Transverse colon (tissue), 4 donors: Measurements from ENCODE around the gene CEBPZ. TPM values are rescaled to one million over a fixed set of nuclear protein-coding genes. Genes with fewer than 3 reads are reported as not detected.
"Not testable (repeated sequence)": the region's sequence is repeated elsewhere in the genome, so short reads cannot be mapped to it uniquely, and the experiment has no call there.

Source experiments
- DNase-seq: peaks from one replicate; pipeline ENCODE4 v3.0.0-alpha.2; 2019
- H3K27ac ChIP-seq, 4 donors: fragments of 200-600 bp; sonication (generic); 2 replicates each; pipeline ENCODE4 v1.5.1; 2016 to 2018; ENCODE audit warnings: inconsistent platforms in 4 of 4
- H3K27me3 ChIP-seq: fragments of 200-600 bp; sonication (generic); 2 replicates; pipeline ENCODE4 v1.5.1; 2017; ENCODE audit warnings: inconsistent platforms
- H3K36me3 ChIP-seq, 4 donors: fragments of 200-600 bp; sonication (generic); 2 replicates each; pipeline ENCODE4 v1.5.1; 2017 to 2019; ENCODE audit warnings: inconsistent platforms in 4 of 4
- H3K4me1 ChIP-seq, 4 donors: fragments of 200-600 bp; sonication (generic); 2 replicates each; pipeline ENCODE4 v1.5.1; 2017 to 2020; ENCODE audit warnings: inconsistent platforms in 4 of 4
- H3K4me3 ChIP-seq, 4 donors: fragments of 200-600 bp; sonication (generic); 1 replicate in 1 of 4; 2 replicates in 3 of 4; pipeline versions ENCODE4 v1.5.1 to v1.6.1; 2017 to 2019; ENCODE audit warnings: inconsistent platforms in 4 of 4
- H3K9me3 ChIP-seq, 2 donors: fragments of 200-600 bp; sonication (generic); 2 replicates each; pipeline ENCODE4 v1.5.1; 2017 to 2019; ENCODE audit warnings: inconsistent platforms in 2 of 2
- CTCF ChIP-seq, 5 experiments: fragments of 200-600 bp in 3 of 5; fragments of 450-650 bp in 2 of 5; sonication (generic) in 3 of 5; IDR thresholded peaks; 1 replicate in 2 of 5; 2 replicates in 3 of 5; pipeline ENCODE4 v1.5.1; 2016 to 2017; ENCODE audit warnings: antibody characterized with exemption in 5 of 5, inconsistent platforms in 3 of 5, mild to moderate bottlenecking in 2 of 5, moderate library complexity in 1 of 5
- EP300 ChIP-seq: sonication (generic); formaldehyde crosslinking; IDR thresholded peaks from one replicate; pipeline ENCODE4 v1.6.1; 2017; ENCODE audit warnings: antibody characterized with exemption, low read depth
- POLR2A ChIP-seq: fragments of 450-650 bp; IDR thresholded peaks from one replicate; pipeline ENCODE4 v1.6.1; 2016; ENCODE audit warnings: antibody characterized with exemption, mild to moderate bottlenecking, moderate library complexity
- POLR2AphosphoS5 ChIP-seq, 3 donors: sonication (generic); formaldehyde crosslinking; IDR thresholded peaks; one replicate each; pipeline ENCODE4 v1.6.1; 2016; ENCODE audit warnings: antibody characterized with exemption in 3 of 3
- WGBS, 2 donors: methylation state at CpG; one replicate each; pipeline ENCODE4 v1.1.5; 2018; ENCODE audit warnings: low coverage in 1 of 2; 5-methylcytosine and 5-hydroxymethylcytosine counted together
- in situ Hi-C, 4 donors: fragments of 200-750 bp; cut with MboI; loops; one replicate each; pipeline versions ENCODE4 v1.15.0 to v1.15.1; 2017; ENCODE audit warnings: low sequenced_read_pairs in 3 of 4, low pct_ligation_motif_present in 1 of 4, low pct_unique_long_range_greater_than_20kb in 1 of 4
- intact Hi-C: fragments of 100-400 bp; cut with DNase I; formaldehyde crosslinking; loops from one replicate; pipeline ENCODE4 v1.15.1; 2023; ENCODE audit warnings: low total_unique reads
- total RNA-seq, 4 donors: library from RNA; depleted of rRNA; stranded (reverse); fragments of >200 nt; gene quantifications; one replicate each; pipeline ENCODE4 v1.1.0, GENCODE V29; 2016

The CEBPZ gene
- total RNA-seq, 4 donors from 2014 or later, result 9.4 to 235 (median 33.7) TPM

- no peak for DNase-seq
- Histone ChIP-seq H3K4me3 (no peak overlapping the region), H3K27ac (no peak overlapping the region), H3K4me1 (no peaks in the 10 kb centered on the region), H3K36me3 (peaks cover 0 to 97% (median 37%) of the 10 kb centered on the region in 4 donors), H3K27me3 (no peaks in the 10 kb centered on the region), H3K9me3 (peaks cover 17 to 22% of the 10 kb centered on the region in 2 donors)
- TF ChIP-seq POLR2AphosphoS5 (IDR thresholded peaks at IDR 0.05), result no peak
- no peak for TF ChIP-seq POLR2A
- no peak for TF ChIP-seq EP300
- TF ChIP-seq CTCF (IDR thresholded peaks at IDR 0.05), result no peak
- 95 to 98% methylated on average over 5 of the region's 5 CpGs for WGBS, 2 donors
- in situ Hi-C loops, result no loop called here
- intact Hi-C loops, result no loop called here
Observed at GRCh38 chr2:37205689-37206341, 25.6 kb downstream of the CEBPZ start.

GRCh38 chr2:37205071-37205661, 26.2 kb downstream of the CEBPZ start:
- H3K36me3 ChIP-seq, result peaks cover 0 to 98% (median 34%) of the 10 kb centered on the region in 4 donors

GRCh38 chr2:37203708-37204107, 27.7 kb downstream of the CEBPZ start:
- no peak for TF ChIP-seq POLR2A
- no peak for TF ChIP-seq EP300
- no peak for TF ChIP-seq CTCF (IDR thresholded peaks at IDR 0.05)
- TF ChIP-seq POLR2AphosphoS5 (IDR thresholded peaks at IDR 0.05), result no peak
- 88 to 93% methylated on average over 2 of the region's 2 CpGs for WGBS, 2 donors

More at GRCh38 chr2:37205071-37205661, 26.2 kb downstream of the CEBPZ start:
- intact Hi-C loops, H3K4me3 ChIP-seq, H3K27ac ChIP-seq, in situ Hi-C loops, DNase-seq, H3K4me1 ChIP-seq, H3K27me3 ChIP-seq: not testable (repeated sequence)
- 88 to 93% methylated on average over 6 to 8 of the region's 8 CpGs for WGBS, 2 donors
- H3K9me3 ChIP-seq, result peaks cover 17 to 22% of the 10 kb centered on the region in 2 donors

GRCh38 chr2:37201766-37202165, 29.6 kb downstream of the CEBPZ start:
- Histone ChIP-seq H3K27ac (no peak overlapping the region), H3K9me3 (peaks cover 0 to 11% of the 10 kb centered on the region in 2 donors), H3K4me3 (no peak overlapping the region), H3K27me3 (no peaks in the 10 kb centered on the region), H3K4me1 (peaks cover 6 to 20% (median 12%) of the 10 kb centered on the region in 4 donors), H3K36me3 (peaks cover 0 to 67% (median 21%) of the 10 kb centered on the region in 4 donors)
- TF ChIP-seq POLR2A (no peak), EP300 (no peak), CTCF (IDR thresholded peaks at IDR 0.05) (no peak), POLR2AphosphoS5 (IDR thresholded peaks at IDR 0.05) (no peak)
- intact Hi-C loops, result no loop called here
- in situ Hi-C loops, result no loop called here
- no peak for DNase-seq
- WGBS, 2 donors, result 78 to 100% methylated on average over 1 of the region's 1 CpG

More at GRCh38 chr2:37203708-37204107, 27.7 kb downstream of the CEBPZ start:
- peaks cover 0 to 86% (median 27%) of the 10 kb centered on the region in 4 donors for H3K36me3 ChIP-seq
- in situ Hi-C loops (no loop called here), intact Hi-C loops (no loop called here)
- H3K27me3 ChIP-seq, result no peaks in the 10 kb centered on the region
- no peak for DNase-seq
- H3K4me3 ChIP-seq, result no peak overlapping the region
- H3K27ac ChIP-seq, result no peak overlapping the region
- peaks cover 0 to 3% (median 0%) of the 10 kb centered on the region in 4 donors for H3K4me1 ChIP-seq
- peaks cover 8 to 18% of the 10 kb centered on the region in 2 donors for H3K9me3 ChIP-seq
